Skeletal muscle satellite cell (primary cell): ENCODE data around the gene GSTM3.

ENCODE experiments used
- H3K27me3 ChIP-seq: 2 replicates; pipeline ENCODE4 v1.7.0; 2013; ENCODE audit warnings: low read length; ENCODE audit not compliant: control insufficient read depth, insufficient read depth
- H3K36me3 ChIP-seq: 2 replicates; pipeline ENCODE4 v1.7.0; 2013; ENCODE audit warnings: mild to moderate bottlenecking, control low read depth, low read length; ENCODE audit not compliant: insufficient read depth
- H3K4me1 ChIP-seq: 2 replicates; pipeline ENCODE4 v1.7.0; 2013; ENCODE audit warnings: low read length; ENCODE audit not compliant: control insufficient read depth, insufficient read depth
- H3K4me2 ChIP-seq: 2 replicates; pipeline ENCODE4 v1.7.0; 2013; ENCODE audit warnings: mild to moderate bottlenecking, low read length
- H3K4me3 ChIP-seq: 2 replicates; pipeline ENCODE4 v1.7.0; 2013; ENCODE audit warnings: low read length
- H3K9ac ChIP-seq: 2 replicates; pipeline ENCODE4 v1.7.0; 2013; ENCODE audit warnings: mild to moderate bottlenecking, low read depth, low read length, moderate library complexity
- H3K9me3 ChIP-seq: replicated peaks from 2 replicates; pipeline ENCODE4 v1.7.0; 2013; ENCODE audit warnings: mild to moderate bottlenecking, control low read depth, low read length

The GSTM3 gene

GRCh38 chr1:109732390-109732881, 8.4 kb downstream of the GSTM3 start:
- Histone ChIP-seq H3K9ac (no peak overlapping the region), H3K4me3 (no peak overlapping the region), H3K4me1 (no peaks in the 10 kb centered on the region), H3K4me2 (no peak overlapping the region), H3K9me3 (no peaks in the 10 kb centered on the region), H3K36me3 (no peaks in the 10 kb centered on the region), H3K27me3 (peaks cover 34% of the 10 kb centered on the region)

DNA sequence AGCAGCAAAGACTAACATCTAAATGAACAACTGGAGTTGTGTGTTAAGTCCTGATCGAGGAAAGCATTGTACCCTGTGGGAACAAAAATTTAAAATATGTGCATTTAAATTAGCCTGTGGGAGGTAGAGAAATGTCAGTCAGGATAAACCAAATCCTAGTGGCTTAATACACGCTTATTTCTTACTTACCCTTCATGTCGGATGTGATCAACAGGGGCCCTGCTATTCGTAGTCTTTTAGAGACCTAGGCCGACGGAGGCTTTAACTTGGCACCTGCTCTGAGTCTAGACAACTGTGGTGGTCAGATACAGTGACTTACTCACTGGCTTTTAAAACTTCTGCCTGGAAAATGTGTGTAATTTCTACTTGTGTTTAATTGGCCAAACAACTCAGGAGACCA, 10.2 kb downstream of the GSTM3 start:
- peaks cover 44% of the 10 kb centered on the region for H3K27me3 ChIP-seq
- H3K36me3 ChIP-seq: no peaks in the 10 kb centered on the region
- no peaks in the 10 kb centered on the region for H3K9me3 ChIP-seq
- H3K4me3 ChIP-seq: no peak overlapping the region
- H3K9ac ChIP-seq: no peak overlapping the region
- no peak overlapping the region for H3K4me2 ChIP-seq
- H3K4me1 ChIP-seq: no peaks in the 10 kb centered on the region

- Histone ChIP-seq H3K4me2 (no peak overlapping the region), H3K27me3 (peaks cover 47% of the 10 kb centered on the region), H3K9ac (no peak overlapping the region), H3K9me3 (no peaks in the 10 kb centered on the region), H3K4me1 (no peaks in the 10 kb centered on the region), H3K36me3 (no peaks in the 10 kb centered on the region), H3K4me3 (no peak overlapping the region)
Observed at GRCh38 chr1:109728870-109729269, 12.0 kb downstream of the GSTM3 start.

- Histone ChIP-seq H3K9me3 (no peaks in the 10 kb centered on the region), H3K27me3 (peaks cover 28% of the 10 kb centered on the region), H3K36me3 (no peaks in the 10 kb centered on the region), H3K4me3 (no peak overlapping the region), H3K9ac (no peak overlapping the region), H3K4me1 (no peaks in the 10 kb centered on the region), H3K4me2 (no peak overlapping the region)
Observed at GRCh38 chr1:109726728-109727373, 14.0 kb downstream of the GSTM3 start.

DNA sequence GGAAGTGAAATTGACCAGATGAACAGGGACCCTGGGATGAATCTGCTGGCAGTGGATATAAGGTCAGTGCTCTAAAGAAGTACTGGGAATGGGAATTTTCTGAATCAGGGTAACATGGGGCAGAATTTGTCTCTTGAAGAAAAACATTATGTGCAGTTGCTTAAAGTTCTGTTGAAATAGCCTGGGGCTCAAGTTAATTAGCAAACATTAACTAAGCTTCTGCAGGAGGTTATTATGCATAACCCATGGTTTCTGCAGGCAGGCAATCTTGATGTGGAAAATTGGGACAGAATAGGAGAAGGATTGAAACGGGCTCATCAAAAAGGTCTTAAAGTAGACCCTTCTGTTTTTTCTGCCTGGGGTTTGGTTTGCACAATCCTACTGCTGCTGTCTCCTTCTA, 14.8 kb downstream of the GSTM3 start:
- Histone ChIP-seq H3K9ac (no peak overlapping the region), H3K4me1 (no peaks in the 10 kb centered on the region), H3K36me3 (no peaks in the 10 kb centered on the region), H3K27me3 (peaks cover 27% of the 10 kb centered on the region), H3K4me3 (no peak overlapping the region), H3K9me3 (no peaks in the 10 kb centered on the region), H3K4me2 (no peak overlapping the region)

GRCh38 chr1:109725510-109725909, 15.3 kb downstream of the GSTM3 start:
- Histone ChIP-seq H3K27me3 (peaks cover 22% of the 10 kb centered on the region), H3K36me3 (no peaks in the 10 kb centered on the region), H3K4me3 (no peak overlapping the region), H3K4me2 (no peak overlapping the region), H3K9me3 (no peaks in the 10 kb centered on the region), H3K9ac (no peak overlapping the region), H3K4me1 (no peaks in the 10 kb centered on the region)

DNA sequence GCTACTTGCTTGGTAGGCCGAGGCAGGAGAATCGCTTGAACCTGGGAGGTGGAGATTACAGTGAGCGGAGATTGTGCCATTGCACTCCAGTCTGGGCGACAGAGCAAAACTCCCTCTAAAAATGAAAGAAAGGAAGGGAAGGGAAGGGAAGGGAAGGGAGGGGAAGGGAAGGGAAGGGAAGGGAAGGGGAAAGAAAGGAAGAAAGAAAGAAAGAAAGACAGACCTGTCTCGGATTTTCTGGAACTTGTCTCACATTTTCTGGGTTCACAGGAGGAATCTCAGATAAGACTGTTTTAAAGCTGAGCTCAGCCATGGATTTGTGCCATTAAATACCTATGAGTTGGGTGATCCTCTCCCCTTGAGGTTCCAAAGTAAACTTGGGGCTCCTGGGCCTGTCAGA, 15.9 kb downstream of the GSTM3 start:
- no peaks in the 10 kb centered on the region for H3K9me3 ChIP-seq
- no peaks in the 10 kb centered on the region for H3K36me3 ChIP-seq
- H3K4me1 ChIP-seq: peaks cover 1% of the 10 kb centered on the region
- H3K27me3 ChIP-seq: peaks cover 17% of the 10 kb centered on the region
- no peak overlapping the region for H3K4me3 ChIP-seq
- no peak overlapping the region for H3K4me2 ChIP-seq
- H3K9ac ChIP-seq: no peak overlapping the region

- H3K27me3 ChIP-seq: peaks cover 14% of the 10 kb centered on the region
- H3K4me3 ChIP-seq: no peak overlapping the region
- H3K36me3 ChIP-seq: no peaks in the 10 kb centered on the region
- H3K9me3 ChIP-seq: no peaks in the 10 kb centered on the region
- no peak overlapping the region for H3K4me2 ChIP-seq
- H3K4me1 ChIP-seq: peaks cover 10% of the 10 kb centered on the region
- no peak overlapping the region for H3K9ac ChIP-seq
Observed at GRCh38 chr1:109722908-109723691, 17.7 kb downstream of the GSTM3 start.

DNA sequence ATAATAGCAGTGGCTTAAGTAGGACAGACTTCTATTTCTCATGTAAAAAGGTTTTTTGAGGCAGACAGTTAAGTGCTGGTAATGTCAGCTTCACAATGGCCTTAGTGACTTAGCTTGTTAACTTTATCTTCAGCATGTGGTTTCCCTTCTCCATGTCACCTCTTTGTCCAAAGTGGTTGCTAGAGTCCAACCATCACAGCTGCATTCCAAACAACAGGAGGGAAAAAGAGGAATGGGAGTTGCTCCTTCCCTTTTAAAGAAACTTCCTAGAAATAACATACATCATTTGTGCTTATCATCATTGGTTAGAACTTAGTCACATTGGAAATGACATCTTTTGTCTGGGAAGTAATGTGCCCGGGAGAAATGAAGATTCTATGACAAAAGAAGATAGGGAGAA, 18.9 kb downstream of the GSTM3 start:
- Histone ChIP-seq H3K9ac (no peak overlapping the region), H3K27me3 (peaks cover 14% of the 10 kb centered on the region), H3K36me3 (no peaks in the 10 kb centered on the region), H3K4me3 (no peak overlapping the region), H3K4me2 (no peak overlapping the region), H3K4me1 (peaks cover 10% of the 10 kb centered on the region), H3K9me3 (no peaks in the 10 kb centered on the region)

DNA sequence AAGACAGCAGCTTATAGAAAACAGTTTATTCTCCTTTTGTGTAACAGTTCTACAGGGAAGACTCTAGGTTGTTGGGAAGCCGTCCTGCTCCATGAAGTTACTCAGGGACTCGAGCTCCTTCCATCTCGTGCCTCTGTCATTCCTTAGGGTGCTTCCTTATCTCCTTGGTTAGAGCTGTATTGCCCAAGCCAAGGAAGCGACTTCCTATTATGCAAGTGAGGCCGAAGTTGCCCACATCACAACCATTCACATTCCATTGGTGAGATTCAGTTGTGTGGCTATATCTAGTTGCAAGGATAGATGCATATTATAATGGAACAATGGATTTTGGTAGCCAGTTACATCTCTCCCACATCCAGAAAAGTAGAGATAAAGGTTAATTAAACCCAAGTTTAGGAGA, 19.8 kb downstream of the GSTM3 start:
- H3K9ac ChIP-seq: no peak overlapping the region
- no peaks in the 10 kb centered on the region for H3K9me3 ChIP-seq
- H3K36me3 ChIP-seq: no peaks in the 10 kb centered on the region
- H3K4me2 ChIP-seq: no peak overlapping the region
- no peak overlapping the region for H3K4me3 ChIP-seq
- peaks cover 10% of the 10 kb centered on the region for H3K4me1 ChIP-seq
- H3K27me3 ChIP-seq: peaks cover 6% of the 10 kb centered on the region

DNA sequence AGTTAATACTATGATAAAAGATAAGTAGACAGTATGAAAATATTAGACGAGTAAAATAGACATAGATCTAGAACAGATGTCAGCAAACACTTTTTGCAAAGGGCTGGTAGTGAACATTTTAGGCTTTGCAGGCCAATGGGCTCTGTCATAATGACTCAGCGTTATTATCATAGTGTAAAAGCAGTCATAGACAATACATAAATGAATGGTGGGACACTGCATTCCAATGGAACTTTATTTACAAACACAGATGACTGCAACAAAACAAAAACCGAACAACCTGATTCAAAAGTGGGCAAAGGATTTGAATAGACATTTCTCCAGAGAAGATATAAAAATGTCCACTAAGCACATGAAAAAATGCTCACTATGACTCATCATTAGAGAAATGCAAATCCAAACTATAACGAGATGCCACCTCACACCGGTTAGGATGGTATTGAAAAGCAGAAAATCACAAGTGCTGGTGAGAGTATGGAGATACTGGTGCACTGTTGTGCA, 21.5 kb downstream of the GSTM3 start:
- no peaks in the 10 kb centered on the region for H3K9me3 ChIP-seq
- H3K27me3 ChIP-seq: no peaks in the 10 kb centered on the region
- no peak overlapping the region for H3K9ac ChIP-seq
- no peak overlapping the region for H3K4me2 ChIP-seq
- peaks cover 10% of the 10 kb centered on the region for H3K4me1 ChIP-seq
- H3K36me3 ChIP-seq: no peaks in the 10 kb centered on the region
- no peak overlapping the region for H3K4me3 ChIP-seq
